GM19238 (cell line): ENCODE results near the gene AMH.

Experiments used
- DNase-seq: peaks from one replicate; pipeline ENCODE4 v3.0.0; 2011; ENCODE audit warnings: low spot score; ENCODE audit not compliant: insufficient read length

AMH gene

DNA sequence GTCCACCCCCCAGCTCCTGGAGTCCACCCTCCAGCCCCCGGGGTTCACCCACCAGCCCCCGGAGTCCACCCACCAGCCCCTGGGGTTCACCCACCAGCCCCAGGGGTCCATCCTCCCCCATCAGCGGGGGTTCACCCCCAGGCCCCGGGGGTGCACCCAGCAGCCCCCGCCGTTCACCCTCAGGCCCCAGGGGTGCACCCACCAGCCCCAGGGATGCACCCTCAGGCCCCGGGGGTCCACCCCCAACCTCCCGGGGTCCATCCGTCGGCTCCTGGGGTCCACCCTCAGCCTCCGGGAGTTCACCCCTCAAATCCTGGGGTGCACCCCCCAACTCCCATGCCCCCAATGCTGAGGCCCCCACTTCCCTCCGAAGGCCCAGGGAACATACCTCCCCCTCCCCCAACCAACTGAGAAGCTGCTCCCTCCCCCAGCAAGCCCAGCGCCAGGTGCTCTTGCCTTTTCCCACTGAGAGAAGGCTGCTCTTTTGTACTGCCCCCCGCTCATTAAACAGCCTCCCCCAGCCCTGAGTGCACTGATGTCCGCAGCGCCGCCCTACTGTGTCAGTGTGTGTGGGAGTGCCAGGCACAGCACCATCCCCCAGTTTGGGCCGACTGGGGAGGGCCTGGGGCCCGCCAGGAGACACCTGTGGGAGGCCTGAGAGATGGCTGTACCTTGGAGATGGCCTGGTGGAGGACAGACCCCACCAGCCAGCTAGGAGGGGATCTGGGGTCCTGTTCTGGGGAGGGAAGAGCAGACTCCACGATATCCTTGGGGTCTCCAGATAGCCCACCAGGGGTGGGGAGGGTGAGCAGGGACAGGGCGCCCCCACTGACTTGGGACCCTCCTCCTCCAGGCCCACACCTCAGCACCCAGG is 750 bp upstream of the AMH start:
- no peak for DNase-seq

DNA sequence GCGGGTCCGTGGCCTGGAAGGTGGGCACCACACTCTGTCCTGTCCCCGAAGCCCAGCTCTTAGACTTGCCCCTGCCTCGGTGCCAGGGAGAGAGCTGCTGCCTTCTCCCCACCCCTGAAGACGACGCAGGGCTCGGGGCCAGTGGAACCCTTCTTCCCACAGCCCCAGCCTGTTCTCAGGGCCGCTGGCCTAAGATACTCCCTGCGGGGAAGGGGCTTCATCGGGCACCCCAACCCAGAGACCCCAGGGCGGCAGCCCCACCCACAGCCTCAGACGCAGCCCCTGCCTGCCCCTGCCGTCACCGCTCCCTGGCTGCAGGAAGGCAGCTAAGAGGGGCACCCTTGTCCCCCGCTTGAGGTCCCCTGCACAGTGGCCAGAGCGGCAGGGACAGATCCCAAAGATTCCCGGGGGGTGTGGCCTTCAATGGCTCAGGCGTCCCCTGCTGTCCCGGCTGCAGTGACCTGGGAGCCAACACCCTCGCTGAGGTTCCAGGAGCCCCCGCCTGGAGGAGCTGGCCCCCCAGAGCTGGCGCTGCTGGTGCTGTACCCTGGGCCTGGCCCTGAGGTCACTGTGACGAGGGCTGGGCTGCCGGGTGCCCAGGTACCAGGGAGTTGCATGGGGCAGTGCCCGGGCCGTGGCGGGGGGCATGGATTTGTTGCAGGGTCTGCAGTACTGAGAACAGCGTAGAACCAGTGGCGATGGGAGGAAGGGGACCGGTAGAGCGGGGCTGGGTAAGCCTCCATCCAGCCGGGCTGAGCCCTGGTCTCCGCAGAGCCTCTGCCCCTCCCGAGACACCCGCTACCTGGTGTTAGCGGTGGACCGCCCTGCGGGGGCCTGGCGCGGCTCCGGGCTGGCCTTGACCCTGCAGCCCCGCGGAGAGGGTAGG is 1.0 kb downstream of the AMH start:
- no peak for DNase-seq

DNA sequence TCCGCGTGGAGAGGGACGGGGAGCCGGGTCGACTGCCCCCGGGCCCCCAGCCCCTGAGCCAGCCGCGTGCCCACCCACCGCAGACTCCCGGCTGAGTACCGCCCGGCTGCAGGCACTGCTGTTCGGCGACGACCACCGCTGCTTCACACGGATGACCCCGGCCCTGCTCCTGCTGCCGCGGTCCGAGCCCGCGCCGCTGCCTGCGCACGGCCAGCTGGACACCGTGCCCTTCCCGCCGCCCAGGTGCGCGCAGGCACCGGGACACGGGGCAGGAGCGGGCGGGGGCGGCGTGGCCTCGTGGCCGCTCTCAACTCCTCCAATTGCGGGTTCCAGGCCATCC is 1.6 kb downstream of the AMH start:
- DNase-seq = no peak

DNA sequence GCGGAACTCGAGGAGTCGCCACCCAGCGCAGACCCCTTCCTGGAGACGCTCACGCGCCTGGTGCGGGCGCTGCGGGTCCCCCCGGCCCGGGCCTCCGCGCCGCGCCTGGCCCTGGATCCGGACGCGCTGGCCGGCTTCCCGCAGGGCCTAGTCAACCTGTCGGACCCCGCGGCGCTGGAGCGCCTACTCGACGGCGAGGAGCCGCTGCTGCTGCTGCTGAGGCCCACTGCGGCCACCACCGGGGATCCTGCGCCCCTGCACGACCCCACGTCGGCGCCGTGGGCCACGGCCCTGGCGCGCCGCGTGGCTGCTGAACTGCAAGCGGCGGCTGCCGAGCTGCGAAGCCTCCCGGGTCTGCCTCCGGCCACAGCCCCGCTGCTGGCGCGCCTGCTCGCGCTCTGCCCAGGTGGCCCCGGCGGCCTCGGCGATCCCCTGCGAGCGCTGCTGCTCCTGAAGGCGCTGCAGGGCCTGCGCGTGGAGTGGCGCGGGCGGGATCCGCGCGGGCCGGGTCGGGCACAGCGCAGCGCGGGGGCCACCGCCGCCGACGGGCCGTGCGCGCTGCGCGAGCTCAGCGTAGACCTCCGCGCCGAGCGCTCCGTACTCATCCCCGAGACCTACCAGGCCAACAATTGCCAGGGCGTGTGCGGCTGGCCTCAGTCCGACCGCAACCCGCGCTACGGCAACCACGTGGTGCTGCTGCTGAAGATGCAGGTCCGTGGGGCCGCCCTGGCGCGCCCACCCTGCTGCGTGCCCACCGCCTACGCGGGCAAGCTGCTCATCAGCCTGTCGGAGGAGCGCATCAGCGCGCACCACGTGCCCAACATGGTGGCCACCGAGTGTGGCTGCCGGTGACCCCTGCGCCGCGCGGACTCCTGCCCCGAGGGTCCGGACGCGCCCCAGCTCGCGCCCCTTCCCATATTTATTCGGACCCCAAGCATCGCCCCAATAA is 2.3 kb downstream of the AMH start:
- DNase-seq = no peak

DNA sequence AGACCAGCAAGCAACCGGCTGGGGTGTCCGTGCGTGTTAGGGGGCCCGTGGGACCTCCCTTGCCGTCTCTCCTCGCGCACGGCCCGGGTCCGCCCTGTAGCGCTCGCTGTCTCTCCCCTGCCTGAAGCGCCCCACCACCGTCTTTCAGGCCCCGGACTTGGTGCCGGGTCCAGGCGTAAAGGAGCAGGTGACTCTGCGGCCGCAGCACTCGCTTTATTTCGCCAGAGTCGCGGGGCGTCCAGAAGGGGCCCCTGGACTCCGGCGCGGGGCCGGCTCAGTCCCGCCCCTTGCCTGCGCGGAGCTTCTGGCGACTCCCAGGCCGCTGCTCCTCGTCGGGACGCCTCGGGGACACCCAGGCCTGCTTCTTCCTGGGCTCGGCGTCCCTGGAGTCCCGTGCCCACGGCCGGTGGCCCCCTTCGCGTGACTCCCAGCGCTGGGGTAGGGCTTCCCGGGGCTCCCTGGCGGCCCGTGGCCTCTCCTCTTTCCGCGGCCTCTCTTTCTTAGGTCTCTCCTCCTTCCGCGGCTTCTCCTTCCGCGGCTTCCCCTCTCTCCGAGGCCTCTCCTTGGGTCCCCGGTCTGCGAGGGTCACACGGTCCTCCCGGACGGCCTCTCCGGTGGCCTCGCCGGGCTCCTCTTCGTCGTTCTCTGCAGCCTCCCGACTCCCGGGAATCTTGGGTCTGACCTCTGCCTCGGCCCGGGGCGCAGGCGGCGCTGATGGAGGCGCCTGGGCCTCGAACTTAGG is 3.1 kb downstream of the AMH start:
- no peak for DNase-seq

DNA sequence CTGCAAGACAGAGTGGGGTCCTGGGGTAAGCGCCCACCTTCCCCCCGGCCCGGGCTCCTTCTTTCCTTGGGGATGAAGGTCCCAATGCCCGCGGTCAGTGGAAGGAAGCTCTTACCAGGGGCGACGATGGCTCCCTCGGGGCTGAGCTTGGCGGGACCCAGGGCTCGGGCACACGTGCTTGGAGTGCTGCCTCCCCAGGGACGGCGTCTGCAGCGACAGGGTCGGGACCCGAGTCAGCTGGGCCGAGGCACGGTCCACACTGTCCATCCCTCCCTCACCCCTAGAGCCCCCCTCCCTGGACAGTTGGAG is 3.6 kb downstream of the AMH start:
- DNase-seq = no peak

DNA sequence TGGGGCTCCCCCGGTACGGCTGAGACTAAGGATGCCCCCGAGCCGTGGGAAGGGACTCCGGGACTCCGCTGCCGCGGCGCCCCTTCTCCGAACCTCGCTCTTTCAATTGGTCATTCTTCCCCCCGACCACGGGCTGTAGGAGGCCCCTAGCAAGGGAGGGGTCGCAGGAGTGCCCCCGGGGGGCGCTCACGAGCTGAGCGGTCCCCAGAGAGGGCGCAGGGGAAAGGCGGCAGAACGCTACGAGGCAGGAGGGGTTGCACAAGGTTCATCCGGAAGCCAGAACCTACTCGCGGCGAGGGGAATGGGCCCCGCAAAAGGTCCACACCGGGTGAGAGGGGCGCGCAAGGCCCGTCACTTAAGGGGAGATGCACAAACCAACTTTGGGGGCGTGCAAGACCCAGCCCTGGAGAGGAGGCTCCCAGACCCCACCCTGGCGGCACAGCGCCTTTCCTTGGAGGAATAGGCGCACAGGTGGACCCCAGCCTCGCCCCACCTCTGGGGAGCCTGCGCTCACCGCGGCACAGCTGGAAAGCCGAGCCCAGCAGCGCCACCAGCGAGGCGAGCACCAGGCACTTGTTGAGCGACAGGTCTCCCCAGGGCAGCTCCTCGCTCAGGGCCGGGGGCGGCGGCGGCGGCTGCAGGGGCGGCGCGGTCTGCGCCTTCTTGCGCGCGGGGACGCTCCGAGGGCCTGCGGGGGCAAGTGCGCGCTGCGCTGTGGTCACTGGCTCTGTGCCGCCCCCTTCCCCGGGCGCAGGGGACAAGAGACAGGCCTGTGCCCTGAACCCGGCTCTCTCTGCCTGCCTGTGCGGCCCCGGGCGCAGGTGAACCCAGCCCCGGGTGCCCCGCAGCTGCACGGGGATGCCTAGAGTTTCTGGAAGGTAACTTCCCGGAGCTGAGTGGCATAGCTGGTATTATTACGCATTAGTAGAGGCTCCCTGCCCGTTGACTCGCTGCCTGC is 4.3 kb downstream of the AMH start:
- DNase-seq = peak; percentile 75

DNA sequence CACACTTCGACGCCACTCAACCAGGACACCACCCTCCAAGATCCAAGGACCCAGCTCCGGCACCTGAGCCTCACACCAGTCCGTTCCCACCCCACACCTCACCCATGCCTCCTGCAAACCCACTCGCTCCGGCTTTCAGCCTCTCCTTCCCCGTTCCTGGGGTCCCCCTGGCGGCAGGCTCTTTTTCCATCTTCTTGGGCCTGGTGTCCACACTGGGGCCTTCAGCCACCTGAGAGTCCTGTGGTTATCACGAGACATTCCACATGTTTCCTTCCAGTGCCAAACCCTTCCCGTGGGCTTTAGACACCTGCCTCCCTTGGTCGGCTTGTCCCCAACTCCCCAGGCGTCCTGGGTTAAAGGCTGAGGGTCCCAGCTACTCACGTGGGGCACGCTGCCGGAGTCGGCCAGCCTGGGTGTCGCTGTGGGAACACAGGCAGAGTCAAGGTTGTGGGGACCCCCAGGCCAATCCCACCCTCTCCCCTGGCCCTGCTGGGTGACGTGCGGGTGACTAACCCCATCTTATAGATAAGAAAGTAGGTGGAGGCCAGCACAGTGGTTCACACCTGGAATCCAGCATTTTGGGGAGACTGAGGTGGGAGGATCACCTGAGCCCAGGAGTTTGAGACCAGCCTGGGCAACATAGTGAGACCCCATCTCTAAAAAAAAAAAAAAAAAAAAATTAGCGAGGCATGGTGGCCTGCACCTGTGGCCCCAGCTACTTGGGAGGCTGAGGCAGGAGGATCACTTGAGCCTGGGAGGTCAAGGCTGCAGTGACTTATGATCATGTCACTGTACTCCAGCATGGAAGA is 5.1 kb downstream of the AMH start:
- no peak for DNase-seq

DNA sequence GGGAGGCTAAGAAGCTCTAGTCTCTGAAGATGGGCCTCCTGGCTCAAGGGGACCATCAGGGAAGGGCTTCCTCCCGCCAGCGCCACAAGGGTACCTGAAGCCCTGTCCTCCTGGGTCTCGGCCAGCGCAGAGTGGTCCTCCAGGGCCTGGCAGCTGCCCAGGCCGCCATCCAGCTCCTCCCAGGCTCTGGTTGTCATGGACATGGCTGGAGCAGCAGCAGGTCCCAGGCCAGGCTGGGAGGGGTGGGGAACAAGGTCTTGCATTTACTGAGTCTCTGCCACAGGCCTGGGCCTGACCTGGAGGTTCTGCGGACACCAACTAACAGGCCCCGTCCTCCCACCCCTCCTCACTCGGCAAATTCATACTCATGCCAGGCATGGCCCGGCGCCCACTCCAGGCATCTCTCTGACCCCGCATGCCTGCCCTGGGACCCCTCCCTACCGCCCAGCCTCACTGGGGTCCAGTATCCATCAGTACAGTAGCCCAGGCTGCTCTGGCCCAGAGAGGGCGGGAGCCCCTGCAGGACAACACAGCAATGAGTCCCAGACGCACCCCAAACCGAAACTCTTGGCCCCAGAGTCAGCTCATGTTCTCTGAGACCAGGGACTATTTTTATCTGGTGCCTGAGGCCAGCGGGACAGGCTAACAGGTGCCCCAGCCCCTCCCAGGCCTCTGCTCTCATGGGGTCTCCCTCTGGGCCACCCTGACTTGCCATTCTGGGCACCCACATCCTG is 6.2 kb downstream of the AMH start:
- DNase-seq = no peak

DNA sequence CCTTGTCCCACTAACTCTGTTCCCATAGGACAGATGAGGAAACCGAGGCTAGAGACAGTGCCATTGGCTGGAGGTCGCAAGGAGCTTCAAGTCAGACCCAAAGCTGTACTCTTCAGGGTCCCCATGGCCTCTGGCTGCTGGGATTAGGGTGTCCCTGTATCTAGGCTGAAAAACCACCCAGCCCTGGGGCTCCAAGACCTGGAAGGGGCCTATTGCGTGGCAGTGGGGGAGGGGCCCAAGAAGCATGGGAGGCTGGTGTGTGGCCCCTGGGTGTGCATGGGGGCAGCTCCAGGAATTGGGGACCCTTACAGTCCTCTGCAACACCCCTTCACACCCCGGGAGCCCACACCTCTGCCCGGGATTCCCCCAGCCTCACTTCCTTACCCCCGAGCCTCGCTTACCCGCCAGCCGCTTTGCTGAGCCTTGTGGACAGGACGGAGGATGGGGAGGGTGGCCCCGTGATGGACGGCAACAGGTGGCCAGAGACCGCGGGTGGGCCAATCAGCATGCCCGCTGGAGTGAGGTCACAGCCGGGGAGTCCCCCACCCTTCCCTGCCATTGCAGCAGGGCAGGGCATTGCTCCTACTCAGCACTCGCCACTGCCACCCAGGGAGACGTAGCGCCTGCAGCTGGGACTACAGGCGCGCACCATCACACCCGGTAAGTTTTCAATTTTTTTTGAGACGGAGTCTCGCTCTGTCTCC is 7.0 kb downstream of the AMH start, which contains the start of gene JSRP1:
JSRP1 (minus strand) TSS at position 436 of the 704 bp plus-strand sequence. CDS start 1,103 bp downstream, outside the sequence.
- DNase-seq = no peak

DNA sequence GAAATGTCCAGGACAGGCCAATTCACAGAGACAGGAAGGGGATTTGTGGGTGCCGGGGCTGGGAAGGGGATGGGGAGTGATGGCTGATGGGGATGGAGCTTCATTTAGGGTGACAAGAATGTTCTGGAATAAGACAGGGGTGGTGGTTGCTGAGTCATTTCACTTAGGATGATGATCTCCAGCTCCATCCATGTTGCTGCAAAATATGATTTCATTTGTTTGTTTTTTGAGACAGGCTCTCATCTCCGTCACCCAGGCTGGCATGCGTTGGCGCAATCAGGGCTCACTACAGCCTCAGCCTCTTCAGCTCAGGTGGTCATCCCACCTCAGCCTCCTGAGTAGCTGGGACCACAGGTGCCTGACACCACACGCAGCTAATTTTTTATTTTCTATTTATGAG is 10.2 kb downstream of the AMH start:
- no peak for DNase-seq

DNA sequence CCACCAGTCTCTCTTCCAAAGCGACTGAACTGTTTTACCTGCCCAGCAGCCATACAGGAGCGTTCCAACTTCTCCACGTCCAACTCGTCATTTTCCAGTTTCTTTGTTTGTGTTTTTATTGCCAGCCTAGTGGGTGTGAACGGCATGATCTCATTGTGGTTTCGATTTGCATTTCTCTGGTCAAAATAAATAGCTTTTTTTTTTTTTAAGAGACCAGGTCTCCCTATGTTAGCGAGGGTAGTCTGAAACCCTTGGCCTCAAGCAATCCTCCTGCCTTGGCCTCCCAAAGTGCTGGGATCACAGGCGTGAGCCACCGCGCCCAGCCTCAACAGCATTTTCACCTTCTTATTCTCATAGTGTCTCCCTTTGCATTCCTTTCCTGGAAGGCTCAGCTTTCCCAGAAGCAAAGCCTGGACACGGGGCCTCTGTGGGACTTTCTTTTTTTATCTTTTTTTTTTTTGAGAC is 11.2 kb downstream of the AMH start:
- no peak for DNase-seq

DNA sequence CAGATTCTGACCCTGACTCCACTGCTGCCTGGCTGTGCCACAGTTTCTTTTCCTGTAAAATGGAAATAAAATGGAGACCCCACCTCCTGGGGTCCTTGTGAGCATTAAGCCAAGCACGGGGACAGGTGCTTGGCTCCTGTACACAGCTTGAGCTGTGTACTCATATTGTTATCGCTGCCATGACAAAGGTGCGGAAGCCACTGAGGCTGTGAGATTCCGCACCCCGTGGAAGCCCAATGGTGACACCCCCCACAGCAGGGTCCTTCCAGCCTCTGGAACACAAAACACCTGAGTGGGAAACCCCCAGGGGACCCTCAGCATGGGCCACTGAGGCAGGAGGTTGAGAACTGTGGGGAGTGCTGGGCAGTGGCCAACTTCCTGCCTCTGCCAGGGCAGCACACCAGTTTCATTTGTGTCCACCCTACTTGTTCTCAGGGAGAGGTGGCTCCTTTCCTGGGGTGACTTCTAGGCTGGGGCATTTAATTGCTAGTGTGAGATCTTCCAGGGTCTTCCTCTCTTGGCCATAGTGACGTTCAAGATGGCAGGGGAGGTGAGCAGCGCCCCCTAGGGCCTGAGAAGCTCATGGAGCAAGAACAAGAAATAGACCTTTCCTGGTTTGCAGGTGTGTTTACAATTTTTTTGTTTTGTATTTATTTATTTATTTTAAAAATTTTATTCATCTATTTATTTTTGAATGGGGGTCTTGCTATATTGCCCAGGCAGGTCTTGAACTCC is 12.5 kb downstream of the AMH start:
- no peak for DNase-seq

DNA sequence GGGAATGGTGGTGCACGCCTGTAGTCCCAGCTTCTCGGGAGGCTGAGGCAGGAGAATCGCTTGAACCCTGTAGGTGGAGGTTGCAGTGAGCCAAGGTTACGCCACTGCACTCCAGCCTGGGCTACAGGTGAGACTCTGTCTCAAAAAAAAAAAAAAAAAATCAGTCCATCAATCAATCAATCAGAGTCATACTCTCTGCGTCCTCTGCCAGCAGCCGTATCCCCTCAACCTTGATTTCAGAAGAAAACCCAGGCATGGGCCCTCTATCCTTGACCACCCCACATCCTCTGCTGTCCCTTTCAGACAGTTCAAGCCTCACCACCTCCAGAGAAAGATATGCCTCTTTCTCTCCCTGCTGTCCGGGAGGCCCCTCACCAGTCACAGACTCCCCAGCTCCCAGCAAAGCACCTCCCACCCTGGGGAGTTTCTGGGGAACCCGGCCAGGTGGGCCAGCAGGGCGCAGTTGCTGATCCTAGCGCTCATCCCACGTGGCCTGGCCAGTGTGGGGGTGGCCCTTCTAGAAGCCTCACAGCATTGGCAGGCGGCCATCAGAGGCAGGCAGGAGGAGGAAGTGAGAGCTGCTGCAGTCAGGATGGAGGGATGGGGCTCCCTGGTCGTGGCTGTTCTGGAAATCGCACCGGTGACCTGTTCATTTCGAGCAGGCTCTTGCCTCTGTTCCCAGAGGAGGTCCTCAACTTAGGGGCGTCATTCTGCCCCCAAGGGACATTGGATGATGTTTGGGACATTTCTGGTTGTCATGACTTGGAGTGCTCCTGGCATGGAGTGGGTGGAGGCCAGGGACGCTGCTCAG is 17.3 kb downstream of the AMH start:
- DNase-seq = no peak

DNA sequence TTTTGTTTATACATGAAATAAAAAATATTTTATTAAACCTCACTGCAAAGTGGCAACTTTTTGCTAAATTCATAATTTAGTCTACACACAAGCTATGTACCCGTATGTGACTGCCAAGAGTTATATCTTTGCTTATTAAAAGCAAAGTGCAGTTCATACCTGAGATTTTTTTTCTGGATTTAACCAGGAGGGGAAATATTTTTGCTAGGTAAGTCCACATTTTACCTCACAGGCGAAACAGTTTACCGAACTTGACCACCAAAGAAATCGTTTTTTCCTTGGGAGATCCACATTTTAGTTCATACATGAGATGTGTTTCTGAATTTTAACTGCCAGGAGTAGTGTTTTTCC is 19.3 kb downstream of the AMH start:
- DNase-seq = no peak

DNA sequence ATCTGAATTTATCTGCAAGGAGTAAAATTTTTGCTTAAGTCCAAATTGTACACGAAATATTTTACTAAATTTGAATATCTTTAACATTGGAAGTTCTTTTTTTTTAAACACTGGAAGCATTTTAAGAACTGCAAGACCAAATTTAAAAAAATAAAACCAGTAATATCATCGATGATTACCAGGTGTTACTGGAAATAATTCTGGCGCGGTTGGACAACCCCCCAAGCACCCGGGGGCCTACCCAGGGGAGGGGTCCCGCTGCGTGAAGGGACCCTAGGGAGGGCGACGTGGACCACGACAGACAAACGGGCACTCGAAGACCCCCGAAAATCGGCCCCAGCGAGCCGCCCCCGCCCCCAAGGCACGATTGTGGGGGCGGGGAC is 19.7 kb downstream of the AMH start:
- DNase-seq = no peak
